GM21390 (cell line): ENCODE results near the gene CEMIP.
"Not testable (repeated sequence)": the region's sequence is repeated elsewhere in the genome, so short reads cannot be mapped to it uniquely, and the experiment has no call there.

ENCODE experiments used
- ATAC-seq: cut with Tn5 transposase; IDR thresholded peaks from one replicate; pipeline ENCODE4 v1.9.1; 2021; ENCODE audit not compliant: unreplicated experiment

Gene CEMIP

DNA sequence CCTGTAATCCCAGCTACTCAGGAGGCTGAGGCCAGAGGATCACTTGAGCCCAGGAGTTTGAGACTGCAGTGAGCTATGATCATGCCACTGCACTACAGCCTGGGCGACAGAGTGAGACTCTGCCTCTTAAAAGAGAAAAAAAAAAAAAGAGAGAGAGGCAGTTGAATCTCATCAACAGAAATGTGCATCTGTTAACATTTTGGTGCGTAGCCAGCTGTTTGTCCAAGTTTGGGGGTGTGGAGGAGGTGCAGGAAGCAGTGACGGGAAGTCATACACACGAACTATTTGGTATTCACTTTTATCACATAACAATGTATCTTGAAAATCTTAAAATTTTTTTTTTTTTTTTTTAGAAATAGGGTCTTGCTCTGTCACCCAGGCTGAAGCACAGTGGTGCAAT, 18.2 kb upstream of the CEMIP start:
- ATAC-seq, result no peak

DNA sequence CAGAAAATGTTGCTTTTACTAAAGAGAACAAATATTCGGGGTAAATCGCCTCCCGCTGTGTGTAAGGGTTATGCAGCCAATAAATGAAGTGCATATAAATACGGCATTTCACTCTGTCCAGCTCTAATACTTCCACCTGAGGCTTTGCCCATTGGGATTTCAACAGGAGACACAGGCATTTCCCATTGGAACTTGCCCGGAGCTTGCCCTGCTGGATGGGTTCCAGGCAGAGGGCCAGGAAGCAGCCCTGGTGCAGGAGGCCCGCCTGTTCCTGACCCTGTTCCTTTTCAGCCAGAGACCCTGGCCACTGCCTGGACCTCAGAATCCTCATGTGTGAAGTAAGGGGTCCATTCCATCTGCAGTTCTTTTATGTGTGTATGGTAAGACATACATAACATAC, 17.4 kb upstream of the CEMIP start:
- ATAC-seq, result no peak

DNA sequence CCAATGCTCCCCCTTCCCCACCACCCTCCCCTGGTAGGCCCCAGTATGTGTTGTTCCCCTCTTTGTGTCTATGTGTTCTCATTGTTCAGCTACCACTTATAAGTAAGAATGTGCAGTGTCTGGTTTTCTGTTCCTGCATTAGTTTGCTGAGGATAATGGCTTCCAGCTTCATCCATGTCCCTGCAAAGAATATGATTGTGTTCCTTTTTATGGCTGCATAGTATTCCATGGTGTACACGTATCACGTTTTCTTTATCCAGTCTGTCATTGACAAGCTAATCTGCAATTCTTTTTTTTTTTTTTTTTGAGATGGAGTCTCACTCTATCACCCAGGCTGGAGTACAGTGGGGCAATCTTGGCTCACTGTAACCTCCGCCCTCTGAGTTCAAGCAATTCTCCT, 15.9 kb upstream of the CEMIP start:
- ATAC-seq, result not testable (repeated sequence)

DNA sequence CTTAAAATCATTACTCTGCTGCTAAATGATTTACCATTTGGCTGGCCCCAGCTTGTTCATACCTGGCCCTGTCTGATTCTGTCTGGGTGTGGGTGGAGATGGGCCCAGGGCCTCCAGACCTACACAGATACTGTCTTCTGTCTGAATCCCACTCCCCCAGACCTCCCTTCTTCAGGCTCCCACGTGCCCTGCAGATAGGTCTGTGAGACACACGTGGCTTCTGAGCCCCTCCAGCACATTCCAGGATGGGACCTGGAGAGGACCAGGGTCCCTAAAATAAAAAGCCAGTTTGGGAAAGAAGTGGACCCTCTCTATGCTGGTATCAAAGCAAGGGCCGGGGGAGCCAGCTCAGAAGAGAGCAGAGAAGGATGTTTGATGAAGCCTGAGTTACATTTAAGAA, 14.6 kb upstream of the CEMIP start:
- ATAC-seq, result no peak

DNA sequence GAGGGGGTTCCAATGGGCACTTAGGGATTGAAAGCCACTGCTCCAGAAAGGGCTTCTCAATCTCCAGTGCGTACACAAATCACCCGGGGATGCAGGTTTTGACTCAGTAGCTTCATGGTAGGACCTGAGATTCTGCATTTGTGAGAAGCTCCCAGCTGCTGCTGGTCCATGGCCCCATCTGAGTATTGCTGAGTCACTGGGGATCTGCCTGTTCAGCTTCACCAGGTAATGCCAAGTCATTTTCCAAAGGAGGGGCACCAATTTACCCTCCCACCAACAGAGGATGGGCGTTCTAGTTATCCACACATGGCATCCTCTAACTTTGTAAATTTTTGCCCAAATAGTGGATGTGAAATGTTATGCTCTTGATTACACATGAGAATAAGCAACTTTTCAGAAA, 12.9 kb upstream of the CEMIP start:
- no peak for ATAC-seq

DNA sequence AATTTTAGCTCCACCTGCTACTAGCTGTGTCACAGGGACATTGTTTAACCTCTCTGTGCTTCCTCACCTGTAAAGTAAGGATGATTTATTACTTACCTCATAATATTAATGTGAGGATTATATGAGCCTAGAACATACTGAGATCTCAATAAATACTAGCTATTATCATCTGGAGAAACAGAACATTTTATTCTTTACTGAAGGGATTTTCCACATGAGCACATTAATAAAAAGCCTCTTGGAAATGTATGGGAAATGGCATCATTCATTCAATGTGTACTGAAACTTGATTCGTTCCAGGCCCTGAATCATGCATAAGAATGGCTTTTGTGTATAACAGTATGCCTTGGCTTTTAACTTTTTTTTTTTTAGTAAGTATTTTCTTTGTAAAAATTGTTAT, 11.0 kb upstream of the CEMIP start:
- ATAC-seq, result no peak

DNA sequence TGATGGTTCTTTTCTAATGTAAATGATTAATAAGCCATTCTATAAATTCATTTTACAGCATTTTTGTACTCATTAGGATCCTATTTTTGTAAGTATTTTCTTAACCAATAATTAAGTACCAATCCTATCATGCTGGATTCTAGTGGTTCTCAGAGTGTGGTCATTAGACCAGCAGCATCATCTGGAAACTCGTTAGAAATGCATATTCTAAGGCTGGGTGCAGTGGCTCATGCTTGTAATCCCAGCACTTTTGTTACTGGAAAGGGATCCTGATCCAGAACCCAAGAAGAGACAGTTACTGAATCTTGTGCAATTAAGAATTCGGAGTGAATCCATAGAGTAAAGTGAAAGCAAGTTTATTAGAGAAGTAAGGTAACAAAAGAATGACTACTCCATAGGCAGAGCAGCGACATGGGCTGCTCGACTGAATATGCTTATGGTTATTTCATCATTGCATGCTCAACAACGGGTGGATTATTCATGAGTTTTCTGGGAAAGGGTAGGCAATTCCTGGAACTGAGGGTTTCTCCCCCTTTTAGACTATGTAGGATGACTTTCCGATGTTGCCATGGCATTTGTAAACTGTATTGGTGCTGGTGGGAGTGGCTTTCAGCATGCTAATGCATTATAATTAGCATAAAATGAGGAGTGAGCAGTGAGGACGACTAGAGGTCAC, 9.9 kb upstream of the CEMIP start:
- no peak for ATAC-seq

DNA sequence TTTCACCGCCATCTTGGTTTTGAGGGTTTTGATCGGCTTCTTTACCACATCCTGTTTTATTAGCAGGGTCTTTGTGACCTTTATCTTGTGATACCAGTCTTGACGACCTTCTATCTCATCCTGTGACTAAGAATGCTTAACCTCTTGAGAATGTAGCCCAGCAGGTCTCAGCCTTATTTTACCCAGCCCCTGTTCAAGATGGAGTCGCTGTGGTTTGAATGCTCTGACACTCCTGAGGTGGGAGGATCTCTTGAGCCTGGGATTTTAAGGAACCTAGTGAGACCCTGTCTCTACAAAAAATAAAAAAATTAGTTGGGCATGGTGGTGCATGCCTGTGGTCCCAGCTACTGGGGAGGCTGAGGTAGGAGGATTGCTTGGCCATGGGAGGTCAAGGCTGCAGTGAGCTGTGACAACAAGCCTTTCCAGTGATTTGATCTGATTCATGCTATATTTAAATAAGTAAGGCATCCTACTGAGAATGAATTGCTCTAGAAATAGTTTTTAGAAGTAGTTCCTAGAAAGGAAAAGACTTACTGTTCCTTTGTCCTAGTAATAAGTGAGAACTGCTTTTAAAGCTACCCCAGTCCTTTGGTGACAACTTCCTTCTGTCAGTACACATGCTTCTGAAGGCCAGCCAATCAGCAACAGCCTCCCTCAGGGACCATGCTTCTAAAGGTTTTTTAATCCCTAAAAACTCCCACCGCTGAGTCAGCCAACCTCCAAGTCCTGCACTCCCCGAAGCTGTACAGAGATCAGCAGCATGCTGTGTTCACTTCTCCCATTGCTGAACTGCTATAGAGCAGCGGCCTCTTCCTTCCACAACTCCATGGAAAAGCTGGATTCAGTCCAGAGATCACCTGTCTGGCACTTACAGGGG, 9.1 kb upstream of the CEMIP start:
- no peak for ATAC-seq

DNA sequence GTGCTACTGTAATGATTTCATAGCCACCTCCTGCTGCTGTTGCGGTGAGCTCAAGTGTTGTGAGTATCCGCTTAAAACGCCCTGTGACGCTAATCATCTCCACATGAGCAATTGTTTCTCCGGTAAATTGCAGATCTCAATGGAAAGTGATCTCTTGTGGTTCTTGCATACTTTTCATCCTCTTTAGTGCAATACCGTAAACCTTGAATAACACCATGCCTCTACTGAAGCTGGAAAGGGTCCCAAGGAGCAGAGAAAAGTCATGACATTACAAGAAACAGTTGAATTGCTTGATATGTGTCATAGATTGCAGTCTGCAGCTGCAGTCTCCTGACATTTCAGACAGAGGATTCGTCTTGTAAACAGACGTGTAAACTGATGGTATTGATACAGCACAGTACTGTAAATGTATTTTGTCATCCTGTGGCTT, 6.0 kb upstream of the CEMIP start:
- no peak for ATAC-seq

DNA sequence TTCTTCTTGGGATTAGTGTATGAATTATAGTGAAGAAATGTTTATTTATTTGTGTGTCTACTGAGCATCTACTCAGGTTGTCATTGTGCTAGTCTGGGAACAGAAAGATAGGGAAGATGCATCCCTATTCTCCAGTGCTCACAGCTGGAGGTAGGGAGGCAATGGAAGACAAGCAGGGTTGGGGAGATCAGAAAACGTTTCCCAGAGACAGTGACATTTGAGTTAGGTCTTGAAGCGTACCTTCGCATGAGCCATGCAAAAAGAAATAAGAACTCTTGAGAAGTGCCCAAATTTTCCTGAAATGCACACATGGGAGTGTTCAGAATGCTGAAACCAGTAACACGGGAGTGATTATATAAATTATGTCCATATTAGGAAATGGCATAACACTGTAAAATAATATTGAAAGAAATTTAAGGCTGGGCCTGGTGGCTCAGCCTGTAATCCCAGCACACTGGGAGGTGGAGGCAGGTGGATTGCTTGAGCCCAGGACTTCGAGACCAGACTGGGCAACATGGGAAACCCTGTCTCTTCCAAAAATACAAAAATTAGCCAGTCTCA, 5.3 kb upstream of the CEMIP start:
- no peak for ATAC-seq

DNA sequence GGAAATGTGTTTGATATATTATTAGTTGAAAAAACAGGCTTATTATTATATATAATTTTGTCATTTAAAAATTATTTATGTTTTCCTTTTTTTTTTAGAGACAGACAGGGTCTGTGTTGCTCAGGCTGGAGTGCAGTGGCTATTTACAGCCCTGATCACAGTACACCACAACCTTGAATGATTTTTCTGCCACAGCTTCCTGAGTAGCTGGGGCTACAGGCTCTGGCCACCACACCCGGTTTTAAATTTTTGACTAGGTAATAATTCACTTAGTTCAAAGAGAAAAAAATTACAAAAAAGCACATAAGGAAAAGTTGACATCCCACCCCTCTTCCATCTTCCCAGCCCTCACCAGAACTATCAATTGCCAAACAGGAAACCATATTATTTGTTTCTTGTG, 4.7 kb upstream of the CEMIP start:
- no peak for ATAC-seq

DNA sequence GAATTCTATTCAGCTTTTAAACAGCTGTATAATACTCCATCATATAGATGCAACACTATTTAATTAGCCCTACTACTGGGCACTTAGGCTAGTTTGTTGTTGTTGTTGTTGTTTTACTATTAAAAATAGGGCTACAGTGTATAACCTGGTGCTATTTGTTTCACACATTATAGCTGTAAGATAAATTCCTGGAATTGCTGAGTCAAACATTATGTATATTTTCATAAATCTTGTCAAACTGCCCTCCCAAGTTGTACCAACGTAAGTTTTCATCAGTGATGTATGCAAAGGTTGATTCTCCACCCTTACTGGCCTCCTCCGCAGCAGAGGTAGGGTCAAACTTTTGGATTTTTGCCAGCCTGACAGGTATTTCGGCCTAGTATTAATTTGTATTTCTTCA, 3.8 kb upstream of the CEMIP start:
- no peak for ATAC-seq

DNA sequence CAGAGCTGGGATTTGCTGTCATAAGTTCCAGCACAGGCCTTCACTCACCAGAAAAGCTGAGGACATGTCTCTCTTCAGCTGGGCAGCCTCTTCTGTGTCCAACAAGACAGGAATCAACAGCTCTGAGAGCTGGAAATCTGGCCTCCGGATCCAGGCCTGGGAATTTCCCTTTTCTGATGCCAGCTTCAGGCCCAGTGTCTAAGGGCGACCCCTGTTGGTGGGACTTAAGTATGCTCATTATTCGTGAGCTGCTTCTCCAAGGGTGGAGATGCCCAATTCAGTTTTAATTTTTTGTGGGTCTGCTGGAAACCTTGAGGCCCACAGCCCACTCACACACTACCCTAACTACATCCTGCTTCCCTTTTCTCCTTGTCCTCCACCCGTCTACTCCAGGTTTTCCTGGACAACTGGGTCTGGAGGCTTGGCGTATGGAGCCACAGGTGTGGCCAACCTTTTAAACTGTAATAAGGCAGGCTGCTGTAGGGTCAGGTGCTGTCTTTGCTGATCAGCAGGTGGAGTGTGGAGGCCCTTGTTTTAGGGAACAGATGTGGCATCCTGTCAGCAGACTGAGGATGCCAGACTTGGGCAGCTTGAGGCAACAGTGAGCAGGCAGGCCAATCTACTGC, 2.6 kb upstream of the CEMIP start:
- no peak for ATAC-seq

DNA sequence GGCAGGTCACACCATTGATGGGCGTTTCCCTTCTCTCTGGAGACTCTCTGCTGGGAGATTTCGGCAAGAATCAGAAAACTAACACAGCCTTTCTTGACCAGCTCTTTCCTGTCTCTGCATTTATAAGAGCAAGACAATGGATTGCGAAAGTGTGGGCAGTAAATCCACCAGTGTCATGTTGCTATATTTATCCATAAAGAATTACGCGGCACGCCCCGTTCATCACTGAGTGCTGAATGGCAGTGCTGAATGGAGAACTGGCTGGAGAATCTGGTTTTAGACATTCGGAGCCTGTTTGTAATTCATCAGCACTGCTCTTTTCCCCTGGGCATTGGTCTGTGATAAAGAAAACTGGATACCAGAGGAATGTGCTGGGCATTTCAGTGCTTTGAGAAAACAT, 2.0 kb upstream of the CEMIP start:
- ATAC-seq, result no peak

DNA sequence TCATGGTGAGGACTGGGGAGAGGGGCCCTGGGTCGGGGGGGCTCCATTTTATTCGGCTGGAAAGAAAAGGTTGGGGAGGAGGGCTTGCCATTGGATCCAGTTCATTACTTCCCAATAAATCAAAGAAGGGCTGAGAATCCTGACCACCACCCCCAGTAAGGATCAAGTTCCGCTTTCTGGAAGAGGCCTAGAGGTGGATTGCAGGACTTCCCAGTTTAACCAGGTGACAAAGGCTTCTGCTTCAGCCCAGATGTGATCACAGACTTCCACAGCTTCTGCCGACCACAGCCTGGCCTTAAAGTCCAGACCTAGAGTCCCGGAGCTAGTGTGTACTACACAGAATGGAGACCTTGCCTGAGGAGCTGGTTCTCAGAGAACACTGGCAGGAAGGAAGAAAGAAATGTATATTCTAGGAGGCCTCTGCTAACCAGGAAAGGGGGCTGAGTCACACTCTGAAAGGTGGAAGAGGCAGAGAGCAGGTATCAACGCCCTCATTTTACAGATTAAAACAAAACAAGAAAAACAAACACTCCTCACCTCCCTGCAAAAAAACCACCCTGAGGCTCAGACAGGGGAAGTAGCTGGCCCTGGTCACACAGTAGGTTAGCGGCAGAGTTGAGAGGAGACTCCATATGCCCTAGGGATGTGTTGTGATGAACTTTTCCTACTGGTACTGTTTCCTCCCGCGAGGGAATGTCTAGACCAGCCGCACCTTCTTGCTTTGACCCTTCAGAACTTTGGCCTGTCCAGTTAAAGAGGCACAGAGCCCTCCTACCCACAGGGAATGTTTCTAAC, 1.1 kb upstream of the CEMIP start:
- ATAC-seq, result no peak

DNA sequence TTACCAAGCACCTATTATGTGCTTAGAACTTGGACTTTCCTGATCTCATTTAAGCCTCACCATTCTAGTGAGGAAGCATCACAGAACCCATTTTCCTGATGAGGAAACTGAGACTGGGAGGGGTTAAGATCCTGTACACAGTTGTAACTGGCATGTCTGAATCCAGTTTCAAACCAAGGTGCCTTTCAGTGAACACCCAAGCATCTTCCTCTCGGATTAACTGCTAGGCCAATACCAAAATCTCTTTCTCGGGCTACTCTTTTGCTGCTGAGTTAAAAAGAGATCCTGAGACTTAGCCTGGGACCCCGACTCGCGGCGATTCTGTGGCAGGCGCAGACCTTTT, 578 bp upstream of the CEMIP start:
- ATAC-seq, result no peak

DNA sequence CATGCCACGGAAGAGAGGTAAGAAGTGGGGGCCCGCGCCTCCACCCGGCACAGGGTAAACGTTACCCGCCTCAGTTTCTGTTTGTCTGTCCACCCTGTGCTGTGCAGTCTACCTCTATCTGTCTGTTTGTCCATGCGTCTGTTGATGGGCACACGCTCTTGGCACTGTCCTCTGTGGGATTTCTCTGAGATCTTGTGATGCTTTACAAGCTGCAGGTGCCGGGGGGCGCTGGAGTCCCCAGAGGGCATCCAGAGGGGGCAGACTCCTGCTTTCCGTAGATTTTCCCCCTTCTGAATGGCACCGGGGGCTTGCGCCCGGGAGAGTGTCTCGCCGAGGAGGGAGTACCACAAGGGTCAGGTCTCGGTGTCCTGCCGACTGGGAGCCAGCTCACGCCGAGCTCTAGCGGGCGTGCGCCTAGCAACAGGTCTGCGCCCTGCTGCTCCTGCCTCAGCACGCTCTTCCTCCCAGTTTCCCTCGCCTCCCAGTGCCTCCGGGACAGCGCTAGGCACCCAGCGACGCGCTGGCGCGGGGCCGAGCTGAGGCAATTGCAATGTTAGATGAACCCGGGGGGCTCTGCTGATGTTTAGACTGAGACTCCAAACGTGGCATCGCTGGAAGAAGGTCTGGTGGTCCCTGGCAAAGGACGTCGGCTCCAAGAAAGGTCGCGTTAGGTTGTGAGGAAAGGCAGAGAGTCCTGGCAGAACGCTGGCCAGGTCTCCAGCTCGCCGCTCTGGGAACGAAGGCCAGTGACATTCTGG, 667 bp downstream of the CEMIP start:
- no peak for ATAC-seq

DNA sequence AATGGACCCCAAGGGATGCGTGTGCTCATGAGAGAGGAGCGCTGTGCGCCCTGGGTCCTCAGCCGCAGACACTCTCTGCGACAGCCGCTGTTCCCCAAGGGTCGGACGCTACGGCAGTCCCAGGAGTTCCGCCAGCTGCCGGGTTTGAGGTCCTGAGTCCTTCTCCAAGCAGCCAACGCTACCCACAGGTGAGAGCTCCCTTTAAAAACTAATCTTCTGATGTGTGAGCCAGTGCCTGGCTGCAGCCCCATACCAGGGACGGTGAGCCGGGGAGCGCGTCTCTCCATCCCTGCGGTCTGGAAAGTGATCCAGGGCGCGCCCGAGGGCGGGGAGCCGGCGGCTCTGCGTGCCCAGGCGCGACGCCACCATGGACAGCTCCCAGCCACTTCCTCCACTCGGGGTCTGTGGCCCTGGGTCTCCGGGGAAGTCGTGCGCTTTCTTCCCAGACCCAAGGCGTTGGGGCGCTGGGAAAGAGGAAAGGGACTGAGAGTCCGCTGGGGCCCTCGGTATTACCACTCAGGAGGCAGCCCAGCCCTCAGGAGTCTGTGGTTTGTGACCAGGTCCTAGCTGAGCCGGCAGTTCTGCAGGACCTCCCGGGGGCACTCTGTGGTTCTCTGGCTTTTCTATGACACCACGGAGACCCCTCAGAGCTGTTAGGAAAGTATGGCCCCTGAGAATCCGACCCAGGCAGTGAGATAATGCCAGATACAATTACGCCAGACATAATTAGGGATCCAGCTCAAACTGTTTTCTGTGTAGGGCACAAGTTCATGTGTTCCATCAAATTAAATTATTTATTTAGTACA, 1.4 kb downstream of the CEMIP start:
- ATAC-seq, result no peak

DNA sequence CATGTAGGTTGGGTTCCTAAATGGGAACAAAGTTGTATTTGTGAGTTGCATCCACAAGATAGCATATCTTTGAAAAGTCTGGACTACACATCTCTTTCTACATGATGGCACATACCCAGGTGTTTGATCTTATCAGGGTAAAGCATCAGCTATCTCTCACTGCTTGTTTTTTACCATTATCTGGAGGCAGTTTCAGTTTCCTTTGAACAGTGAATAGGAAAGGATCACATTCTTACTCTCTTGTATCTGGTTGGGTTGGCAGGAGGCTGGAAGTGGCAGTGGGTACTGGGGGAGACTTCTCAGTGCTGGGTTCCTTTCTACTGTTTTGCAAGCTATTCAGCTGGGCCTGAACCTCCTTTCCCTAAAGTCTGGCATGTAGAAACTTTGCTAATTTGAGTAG, 4.1 kb downstream of the CEMIP start:
- no peak for ATAC-seq

DNA sequence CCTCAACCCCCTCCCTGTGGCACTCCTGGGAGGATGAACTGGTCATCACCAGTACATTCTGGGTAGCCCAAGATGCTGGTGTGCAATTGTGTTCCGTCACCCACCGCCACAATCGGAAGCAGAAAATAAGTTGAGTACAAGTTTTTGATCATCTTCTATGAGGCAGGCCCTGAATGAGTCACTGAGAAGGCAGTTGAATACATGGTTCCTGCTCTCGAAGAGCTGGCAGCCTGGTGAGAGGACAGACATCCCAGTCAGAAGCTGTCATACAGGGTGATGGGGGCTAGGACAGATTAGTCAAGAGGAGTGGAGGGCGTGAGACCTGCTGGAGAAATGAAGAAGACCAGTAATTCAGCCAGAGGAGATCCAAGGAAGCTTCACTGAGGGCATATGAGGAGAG, 6.2 kb downstream of the CEMIP start:
- ATAC-seq, result no peak
